AG09309 (cell line): ENCODE results near the gene ZNHIT2.
A peak's percentile ranks its signal among the peaks of the same experiment; 100 is the strongest.

Experiments used
- DNase-seq: peaks from one replicate; pipeline ENCODE4 v3.0.0-alpha.2; 2010; ENCODE audit warnings: low read depth
- H3K4me3 ChIP-seq: 2 replicates; pipeline ENCODE4 v1.5.1; 2011; ENCODE audit warnings: mild to moderate bottlenecking, low read depth, low read length, moderate library complexity; ENCODE audit not compliant: control insufficient read depth
- TF ChIP-seq, protein P1 (sequence below): IDR thresholded peaks from 2 replicates; pipeline ENCODE4 v1.5.1; 2011; ENCODE audit warnings: mild to moderate bottlenecking, low read depth, low read length, inconsistent platforms; ENCODE audit not compliant: insufficient read depth, control insufficient read depth; ENCODE audit errors: missing control alignments

Gene ZNHIT2

GRCh38 chr11:65117206-65118096, at the start of gene ZNHIT2:
TSS of gene ZNHIT2 (minus strand) at chr11:65117701. CDS start at chr11:65117653, 48 bp downstream.
- TF ChIP-seq, protein P1, sequence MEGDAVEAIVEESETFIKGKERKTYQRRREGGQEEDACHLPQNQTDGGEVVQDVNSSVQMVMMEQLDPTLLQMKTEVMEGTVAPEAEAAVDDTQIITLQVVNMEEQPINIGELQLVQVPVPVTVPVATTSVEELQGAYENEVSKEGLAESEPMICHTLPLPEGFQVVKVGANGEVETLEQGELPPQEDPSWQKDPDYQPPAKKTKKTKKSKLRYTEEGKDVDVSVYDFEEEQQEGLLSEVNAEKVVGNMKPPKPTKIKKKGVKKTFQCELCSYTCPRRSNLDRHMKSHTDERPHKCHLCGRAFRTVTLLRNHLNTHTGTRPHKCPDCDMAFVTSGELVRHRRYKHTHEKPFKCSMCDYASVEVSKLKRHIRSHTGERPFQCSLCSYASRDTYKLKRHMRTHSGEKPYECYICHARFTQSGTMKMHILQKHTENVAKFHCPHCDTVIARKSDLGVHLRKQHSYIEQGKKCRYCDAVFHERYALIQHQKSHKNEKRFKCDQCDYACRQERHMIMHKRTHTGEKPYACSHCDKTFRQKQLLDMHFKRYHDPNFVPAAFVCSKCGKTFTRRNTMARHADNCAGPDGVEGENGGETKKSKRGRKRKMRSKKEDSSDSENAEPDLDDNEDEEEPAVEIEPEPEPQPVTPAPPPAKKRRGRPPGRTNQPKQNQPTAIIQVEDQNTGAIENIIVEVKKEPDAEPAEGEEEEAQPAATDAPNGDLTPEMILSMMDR = peak; percentile 93
- peak; percentile 93 for DNase-seq
- peak within 1 kb of the TSS; percentile 63 for H3K4me3 ChIP-seq

- TF ChIP-seq, protein P1 = no peak
- no peak for DNase-seq
- H3K4me3 ChIP-seq = no peak overlapping the region
These were observed 49.4 kb upstream of the ZNHIT2 start for GRCh38 chr11:65166893-65167292.

- H3K4me3 ChIP-seq = 0 out of 2 replicates have a peak overlapping the region, but pooled peaks have one; percentile 9
- DNase-seq = no peak
- TF ChIP-seq, protein P1 = no peak
These were observed 48.2 kb upstream of the ZNHIT2 start for GRCh38 chr11:65165410-65166317.

DNA sequence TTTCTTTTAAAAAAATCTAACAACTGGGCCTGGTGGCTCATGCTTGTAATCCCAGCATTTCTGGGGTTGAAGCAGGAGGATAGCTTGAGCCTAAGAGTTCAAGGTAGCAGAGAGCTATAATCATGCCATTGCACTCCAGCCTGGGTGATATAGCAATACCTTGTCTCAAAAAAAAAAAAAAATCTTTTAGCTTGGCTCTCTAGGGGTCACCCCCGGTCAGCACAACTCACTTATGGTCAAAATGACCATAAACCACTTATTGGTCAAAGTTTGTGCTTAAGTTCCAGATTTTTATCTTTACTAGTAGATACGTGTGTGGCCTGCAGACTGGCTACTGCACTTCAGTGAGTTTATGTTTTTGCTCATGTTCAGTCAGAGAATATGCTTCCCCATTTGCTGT, 46.2 kb upstream of the ZNHIT2 start:
- H3K4me3 ChIP-seq = no peak overlapping the region
- TF ChIP-seq, protein P1 = no peak
- no peak for DNase-seq

GRCh38 chr11:65160643-65161042, 43.1 kb upstream of the ZNHIT2 start:
- no peak overlapping the region for H3K4me3 ChIP-seq
- TF ChIP-seq, protein P1 = no peak
- DNase-seq = no peak

DNA sequence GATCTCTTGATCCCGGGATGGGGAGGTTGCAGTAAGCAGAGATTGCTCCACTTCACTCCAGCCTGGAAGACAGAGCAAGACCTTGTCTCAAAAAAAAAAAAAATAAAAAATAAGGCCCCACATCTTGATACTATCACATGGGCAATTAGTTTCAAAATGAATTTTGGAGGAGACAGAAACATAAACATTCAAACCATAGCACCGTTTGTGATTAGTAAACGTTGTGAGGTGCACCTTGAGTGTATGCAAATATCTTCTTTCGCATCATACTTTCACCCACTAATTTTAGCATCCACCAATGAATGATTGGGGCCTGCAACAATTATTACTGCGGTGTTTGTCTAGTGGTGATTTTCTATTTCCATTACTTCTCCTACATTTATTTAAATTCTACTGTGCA, 41.5 kb upstream of the ZNHIT2 start:
- DNase-seq = no peak
- no peak overlapping the region for H3K4me3 ChIP-seq
- TF ChIP-seq, protein P1 = no peak
